NCI-H345 (cell line): ENCODE results near the gene FLRT2.

ENCODE experiments used
- DNase-seq: peaks from one replicate; lab custom pipeline; 2025; lab: John Stamatoyannopoulos, UW

The FLRT2 gene, protein sequence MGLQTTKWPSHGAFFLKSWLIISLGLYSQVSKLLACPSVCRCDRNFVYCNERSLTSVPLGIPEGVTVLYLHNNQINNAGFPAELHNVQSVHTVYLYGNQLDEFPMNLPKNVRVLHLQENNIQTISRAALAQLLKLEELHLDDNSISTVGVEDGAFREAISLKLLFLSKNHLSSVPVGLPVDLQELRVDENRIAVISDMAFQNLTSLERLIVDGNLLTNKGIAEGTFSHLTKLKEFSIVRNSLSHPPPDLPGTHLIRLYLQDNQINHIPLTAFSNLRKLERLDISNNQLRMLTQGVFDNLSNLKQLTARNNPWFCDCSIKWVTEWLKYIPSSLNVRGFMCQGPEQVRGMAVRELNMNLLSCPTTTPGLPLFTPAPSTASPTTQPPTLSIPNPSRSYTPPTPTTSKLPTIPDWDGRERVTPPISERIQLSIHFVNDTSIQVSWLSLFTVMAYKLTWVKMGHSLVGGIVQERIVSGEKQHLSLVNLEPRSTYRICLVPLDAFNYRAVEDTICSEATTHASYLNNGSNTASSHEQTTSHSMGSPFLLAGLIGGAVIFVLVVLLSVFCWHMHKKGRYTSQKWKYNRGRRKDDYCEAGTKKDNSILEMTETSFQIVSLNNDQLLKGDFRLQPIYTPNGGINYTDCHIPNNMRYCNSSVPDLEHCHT

DNA sequence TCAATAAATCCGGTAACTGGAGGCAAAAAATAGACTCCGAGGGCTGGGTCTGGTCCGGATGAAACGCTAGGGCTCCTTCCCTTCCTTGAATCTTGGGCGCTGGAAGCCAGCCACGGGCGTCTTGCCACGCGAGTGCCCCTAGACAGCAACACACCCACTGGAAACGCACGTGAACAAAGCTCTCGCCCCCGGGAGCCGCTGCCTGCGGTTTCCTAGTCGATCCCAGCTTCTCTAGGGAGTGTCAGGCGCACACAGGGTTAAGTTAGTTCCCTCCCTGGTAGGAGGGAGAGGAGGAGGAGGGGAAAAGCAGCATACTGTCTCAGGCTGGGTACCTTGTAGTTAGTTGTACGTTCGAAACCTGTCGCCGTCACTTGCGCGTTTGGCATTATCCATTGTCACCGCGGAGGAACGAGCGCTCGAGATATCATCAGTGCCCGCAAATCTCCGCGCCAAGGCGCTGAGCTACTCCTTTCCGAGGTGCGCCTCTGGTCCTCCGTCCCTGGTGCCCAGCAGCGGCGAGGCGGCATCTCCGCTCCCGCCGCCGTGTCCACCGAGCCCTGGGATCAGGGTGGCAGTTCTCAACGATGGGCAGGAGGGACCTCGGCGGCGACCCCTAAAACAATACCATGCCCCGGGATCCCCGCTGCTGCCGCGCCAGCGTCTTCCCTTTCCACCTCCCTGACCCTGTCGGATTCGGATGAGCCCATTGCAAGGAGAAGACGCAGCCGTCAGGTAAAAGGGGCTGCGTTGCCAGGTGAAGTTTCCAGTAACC, at the start of gene FLRT2:
TSS of gene FLRT2 (plus strand) at position 342 of the 772 bp plus-strand sequence. CDS start 91,371 bp downstream, outside the sequence.
- no peak for DNase-seq

DNA sequence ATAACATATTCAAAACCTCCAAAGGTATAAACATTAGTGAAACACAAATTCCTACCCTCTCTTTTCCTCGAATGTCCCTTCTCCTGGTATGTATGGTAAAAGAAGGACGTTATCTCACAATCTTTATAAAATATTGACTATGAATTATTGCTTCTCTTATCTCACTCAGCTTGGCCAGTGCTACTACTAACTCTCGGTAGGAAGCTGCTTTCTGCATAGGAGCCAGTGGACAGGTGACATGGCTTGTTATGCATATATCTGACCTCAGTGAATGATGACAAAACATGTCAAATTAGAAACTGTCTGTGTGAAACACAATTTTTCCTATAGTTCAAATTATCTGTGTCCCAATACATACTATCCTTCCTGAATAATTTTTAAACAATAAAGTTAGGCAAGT, 48.5 kb upstream of the FLRT2 start:
- no peak for DNase-seq

DNA sequence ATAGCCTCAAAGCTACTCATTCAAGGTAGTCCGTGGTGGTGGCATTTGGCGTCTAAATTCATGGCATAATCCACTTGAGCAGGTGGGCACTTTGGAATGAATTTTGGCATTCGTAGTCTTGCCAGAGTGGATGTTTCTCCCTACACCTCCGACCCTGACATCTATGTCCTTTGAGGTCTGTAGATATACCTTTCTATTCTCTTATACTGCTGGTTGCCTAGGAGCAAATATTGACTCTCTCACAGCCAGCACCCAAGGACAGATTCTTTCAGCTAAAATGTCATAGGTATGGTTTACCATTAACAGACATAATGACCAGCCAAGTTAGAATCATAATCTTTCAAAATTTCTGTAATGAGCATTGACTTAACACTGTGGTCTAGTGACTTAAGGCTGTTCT, 47.4 kb upstream of the FLRT2 start:
- DNase-seq: no peak

DNA sequence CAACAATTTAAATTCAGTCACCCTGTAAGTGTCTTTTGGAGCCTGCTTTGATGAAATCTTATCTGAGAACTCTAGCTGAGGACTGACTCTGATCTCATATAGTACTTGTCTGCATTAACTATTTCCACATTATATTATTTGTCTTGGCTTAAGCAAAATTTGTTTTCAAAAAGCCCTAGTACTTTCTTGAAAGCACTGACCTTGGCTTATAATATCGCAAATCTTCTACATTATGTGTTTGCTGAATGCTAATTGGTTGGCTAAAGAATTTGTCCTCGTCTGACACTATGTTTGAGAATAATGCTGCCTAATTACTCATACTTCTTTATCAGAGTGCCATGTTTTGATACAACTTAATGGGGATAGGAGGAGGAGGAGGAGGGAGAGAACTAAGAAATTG, 46.9 kb upstream of the FLRT2 start:
- no peak for DNase-seq

DNA sequence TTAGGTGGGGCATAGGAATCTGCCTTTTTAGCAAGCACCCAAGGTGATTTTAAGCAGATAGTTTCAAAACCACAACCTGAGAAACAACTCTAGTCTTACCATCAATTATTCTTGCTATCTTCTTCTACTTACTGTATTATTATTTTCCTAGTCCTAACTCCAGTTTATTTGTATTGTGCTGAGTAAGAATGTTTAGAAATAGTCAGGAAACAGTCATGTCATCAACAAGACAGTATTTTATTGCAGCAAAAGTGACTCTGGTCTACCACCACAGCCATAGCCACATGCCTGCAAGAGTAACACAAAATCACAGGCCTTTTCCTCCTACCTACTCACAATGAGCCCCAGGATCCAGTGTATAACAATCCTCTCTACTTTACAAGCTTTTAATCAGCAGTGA, 46.3 kb upstream of the FLRT2 start:
- DNase-seq: no peak

DNA sequence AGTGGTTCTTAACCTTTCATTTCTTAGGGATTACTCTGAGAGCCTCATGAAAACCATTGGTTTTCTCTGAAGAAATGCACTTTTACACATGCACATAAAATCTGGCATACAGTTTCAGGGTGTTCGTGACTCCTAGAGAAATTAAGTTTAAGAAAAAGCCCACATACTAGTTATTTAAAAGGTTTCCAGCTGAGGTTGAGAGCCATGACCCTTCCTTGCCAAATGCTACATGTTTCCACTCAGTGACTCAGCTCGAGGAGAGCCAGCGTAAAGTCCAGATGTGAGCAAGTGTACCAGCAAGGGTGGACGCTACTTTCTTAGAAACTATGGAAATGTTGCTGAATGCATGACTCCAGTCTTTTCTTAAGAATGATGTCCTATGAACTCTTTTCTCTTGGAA, 42.7 kb upstream of the FLRT2 start:
- no peak for DNase-seq

DNA sequence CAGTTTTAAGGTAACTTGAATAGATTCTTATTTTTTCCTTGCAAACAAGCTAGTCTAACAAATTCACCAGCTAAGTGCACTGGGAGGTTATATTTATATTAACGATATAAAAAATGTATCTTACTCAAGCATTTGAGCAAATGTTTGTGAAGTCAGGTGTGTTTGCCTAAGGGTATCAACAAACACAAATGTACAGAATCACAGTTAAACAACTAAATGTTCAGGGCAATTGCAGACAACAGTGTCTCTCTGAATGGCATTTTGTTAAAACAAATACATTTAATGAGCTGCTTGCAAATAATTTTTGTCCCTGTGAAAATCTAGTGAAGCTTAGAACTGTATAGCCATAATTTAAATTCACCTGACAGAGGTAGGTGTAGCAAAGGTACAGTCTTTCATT, 28.2 kb upstream of the FLRT2 start:
- DNase-seq: no peak

DNA sequence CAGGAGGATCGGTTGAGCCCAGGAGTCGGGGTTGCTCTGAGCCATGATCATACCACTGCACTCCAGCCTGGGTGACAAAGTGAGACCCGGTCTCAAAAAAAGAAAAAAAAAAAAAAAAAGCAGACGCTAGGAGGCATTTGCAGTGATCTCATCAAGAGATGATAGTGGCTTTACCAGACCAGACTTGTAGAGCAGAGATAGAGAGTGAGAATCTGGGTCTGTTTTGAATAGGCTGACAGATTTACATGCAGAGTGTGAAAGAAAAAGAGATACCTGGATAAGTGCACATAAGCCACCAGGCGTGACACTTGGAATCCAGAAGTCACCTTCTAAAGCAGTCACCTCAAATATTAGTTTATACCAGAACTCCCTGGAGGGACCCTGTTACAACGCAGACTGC, 21.1 kb upstream of the FLRT2 start:
- DNase-seq: no peak

DNA sequence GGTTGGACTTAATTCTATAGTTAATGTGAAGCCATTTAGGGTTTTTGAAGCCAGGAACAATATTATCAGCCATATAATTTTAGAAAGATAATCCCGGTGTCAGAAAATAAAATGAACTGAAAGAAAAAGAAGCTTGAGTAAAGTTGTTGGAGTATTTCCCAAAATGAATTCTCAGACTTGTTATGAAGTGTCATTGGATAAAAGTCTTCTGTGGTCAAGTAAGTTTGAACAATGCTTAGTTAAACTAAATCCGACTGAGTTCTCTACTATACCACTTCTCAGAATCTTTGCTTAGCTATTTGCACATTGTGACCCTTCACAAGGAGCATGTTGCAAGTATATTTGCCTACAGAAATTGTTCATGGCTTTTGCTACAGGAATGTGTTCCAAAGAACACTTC, 17.5 kb upstream of the FLRT2 start:
- DNase-seq: no peak

DNA sequence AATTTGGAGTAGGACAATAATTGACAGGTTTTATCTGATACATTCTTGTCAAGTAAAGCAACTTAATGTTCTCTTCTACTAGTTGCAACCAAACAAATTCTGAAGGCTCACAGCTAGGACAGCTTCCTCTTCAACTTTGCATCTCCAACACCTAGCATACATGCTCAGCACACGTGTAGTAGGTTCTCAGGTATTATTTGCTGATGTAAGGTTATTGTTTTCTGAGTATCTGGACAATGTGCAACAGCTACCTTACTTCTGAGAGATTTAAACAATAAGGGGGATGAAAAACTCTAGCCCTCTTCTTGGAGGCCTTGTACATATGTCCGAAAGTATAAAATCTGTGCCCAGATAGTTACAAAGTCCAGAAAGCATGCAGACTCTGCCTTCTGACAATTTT, 15.5 kb upstream of the FLRT2 start:
- DNase-seq: no peak

DNA sequence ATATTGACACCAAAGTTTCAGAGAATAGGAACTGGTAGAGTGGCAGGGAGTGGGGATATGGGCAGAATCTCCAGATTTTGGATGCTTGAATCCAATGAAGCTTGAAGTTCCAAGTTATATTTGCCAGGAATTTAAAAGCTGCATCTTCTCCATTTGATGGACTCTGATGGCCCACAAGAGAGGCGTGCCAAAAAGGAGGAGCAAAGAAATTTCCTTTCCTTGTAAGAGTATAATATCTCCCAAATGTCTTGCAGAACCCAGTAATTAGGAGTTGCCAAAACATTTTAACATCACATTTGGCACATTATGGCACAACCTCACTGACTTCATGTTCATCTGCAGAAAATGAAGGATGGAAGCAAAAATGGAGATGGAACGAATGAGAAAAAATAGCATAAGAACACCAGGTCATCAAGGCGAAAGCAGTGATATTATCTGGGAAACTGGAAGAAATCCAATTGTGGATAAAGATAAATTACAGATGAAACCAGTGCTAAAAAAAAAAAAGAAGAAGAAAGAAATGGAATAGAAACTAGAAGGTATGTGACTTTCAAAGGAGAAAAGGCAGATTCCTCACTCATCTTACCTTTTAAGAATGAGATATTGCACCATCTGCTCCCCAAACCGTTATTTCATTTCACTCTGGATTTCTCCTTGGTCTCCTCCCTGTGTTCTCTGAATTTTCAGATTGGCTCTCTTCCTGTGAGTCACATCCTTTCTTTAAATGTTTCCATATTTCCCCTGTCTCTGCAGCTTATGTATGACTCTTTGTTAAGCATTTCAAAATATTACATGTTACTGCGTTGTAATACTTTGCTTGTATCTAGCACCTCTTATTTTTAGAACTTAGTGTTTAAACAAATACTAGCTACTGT, 13.5 kb upstream of the FLRT2 start:
- no peak for DNase-seq

DNA sequence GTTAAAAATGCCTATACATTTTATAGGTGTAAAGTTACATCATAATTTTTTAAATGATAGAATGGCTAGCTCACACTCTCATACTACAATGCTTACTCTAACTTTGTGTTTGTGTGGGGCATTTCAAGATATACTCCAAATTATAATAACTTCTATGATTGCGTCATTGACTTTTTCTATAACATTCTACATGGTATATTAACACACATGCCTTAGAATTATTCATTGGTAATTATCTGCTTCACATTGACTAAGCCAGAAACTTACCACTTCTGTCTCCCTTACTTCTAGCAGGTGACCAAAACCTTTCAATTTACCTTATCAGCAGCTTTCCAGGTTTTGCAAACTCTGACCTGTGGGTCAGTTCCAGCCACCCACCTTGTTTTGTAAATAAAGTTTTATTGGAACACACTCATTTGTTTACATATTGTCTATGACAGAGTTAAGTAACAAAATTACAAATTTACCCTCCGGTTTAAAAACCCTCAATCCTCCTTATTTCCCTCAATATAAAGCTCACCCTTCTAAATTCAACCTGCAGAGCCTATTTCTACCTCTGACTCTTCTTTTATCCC, 12.7 kb upstream of the FLRT2 start:
- DNase-seq: no peak

DNA sequence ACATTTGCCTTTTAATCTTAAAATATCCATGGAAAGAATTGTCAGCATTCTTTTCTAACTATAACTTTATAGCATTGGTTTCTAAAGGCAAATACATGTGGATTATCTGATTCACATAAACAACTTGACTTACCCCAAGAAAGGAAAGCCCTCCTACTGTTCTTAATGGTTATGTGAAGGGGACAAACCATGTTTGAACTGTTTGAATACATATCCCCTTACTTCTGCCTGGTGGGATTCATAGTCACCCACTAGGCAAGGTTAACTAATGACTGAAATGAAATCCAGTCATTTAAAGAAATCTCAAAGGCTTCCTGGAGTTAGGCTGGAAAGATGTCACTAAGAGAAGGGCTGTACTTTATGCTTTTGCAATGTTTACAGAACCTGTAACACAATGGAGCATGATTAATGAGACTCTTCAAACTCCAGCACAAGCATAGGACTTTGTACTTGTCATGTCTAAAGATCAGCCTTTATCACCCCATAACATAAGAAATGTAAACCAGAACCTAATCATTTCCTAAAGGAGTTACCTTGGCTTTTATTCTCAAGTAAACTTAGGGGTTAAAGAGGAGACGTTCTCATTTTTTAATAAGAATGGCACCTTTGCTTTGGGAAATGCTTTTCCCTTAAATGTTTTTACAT, 10.2 kb upstream of the FLRT2 start:
- DNase-seq: peak; percentile 44

DNA sequence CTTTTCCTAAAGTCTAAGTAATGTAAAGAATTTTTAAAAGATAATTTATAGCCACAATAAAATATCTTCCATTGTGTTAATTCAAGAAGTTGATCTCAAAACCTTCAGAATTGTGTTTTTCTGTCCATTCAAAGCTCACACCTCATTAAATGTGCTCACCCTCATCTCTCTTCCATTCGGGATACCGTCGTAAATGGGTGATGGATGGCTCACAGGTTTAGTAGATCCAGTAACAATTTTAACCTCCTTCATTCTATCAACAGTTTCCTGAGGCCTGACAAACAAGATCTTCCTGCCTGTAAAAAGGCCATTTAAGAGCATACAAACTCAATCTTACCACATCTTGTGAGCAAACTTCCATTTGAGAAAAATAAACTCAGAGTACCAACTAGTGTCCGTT, 9.4 kb upstream of the FLRT2 start:
- DNase-seq: no peak

DNA sequence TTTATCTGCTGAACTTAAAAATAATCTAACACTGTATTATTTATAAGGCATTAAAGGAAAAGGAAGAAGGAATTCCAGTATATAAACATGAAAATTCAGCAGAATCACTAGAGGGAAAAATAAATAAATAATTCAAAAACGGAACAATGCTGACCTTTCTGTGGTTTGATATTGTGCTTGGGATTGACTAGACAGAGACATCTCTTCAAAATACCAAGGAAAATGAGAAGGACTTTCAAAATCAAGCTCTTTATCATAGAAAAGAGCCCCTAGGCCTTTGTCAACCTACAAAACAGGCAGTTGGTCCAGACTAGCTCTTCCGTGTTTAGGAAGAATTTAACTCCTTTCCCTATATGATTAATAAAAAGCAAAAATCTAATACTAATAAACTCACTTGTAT, 6.3 kb upstream of the FLRT2 start:
- DNase-seq: no peak

DNA sequence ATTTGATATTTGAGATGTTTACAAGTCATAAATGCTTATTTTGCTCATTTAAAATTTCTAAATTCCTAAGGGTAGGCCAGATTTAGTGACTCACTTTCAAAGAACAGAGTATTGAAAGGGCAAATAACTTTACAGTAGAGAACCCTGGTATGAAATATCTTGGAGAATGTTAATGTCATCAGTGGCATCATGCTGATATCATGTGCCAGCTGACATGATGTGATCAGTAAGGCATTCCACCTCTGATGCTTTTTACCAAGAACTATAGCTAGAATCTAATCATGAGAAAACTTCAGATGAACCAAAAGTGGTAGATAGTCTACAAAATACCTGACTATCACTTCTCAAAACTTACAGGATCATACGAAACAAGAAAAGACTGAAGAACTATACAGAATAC, 2.9 kb upstream of the FLRT2 start:
- no peak for DNase-seq

DNA sequence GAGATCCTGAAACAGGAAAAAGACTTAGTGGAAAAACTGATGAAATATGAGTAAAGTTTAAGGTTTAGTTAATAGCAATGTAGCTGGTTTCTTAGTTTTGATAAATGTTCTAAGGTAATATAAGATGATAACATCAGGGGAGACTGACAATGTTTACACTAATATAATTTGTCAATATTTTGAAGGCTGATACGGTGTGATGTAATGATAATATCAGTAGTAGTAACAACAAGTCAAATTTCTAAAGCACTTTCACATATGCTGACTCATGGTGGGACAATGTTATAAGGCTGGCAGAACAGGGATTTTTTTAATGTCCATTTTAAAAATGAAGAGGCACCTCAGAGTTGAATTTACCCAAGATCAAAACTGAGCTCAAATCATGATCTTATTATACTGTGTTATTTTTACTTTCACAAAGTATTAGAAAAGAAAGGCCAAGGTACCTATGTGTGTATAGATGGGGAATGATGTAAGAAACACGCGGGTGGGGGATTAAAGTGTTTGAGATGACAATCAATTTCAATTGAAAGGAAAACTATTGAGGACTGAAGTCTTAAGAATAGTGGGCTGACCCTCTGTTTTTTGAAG, 2.4 kb upstream of the FLRT2 start:
- no peak for DNase-seq

DNA sequence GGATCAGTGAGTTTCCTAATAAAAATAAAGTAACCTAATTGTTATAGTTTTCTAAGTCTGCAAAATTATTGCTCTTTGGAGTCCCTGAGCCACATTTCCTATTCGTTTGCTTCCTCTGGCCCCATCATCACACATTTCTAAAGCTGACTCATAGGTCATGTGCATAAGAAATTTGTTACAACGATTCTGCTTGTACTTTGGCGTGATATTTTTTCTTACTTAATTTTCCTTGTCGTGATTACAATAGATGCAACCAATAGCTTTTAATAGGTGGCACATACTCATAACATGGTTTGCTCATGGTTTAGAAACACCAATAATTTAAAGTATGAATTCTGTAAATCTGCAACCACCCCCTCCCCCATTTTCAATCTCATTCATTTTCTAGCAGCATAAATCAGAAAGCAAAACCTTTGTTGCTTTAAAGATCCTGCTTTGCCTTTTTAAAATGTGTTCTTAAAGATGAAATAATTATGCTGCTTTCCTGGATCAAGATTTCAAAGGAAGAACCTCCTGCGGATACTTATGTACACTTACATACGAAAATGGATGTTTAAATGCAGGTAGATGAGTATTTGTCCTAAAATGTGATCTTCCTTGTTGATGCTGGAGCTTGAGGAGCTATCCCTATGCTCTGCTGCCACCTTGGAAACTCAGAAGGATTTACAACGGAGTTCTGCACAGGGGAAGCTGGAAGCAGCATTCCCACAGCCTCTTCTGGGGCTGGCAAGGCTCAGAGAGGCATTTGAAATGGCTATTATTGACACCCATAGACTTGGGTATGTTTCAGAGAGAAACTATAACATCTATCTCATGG, 1.7 kb upstream of the FLRT2 start:
- DNase-seq: peak; percentile 41

DNA sequence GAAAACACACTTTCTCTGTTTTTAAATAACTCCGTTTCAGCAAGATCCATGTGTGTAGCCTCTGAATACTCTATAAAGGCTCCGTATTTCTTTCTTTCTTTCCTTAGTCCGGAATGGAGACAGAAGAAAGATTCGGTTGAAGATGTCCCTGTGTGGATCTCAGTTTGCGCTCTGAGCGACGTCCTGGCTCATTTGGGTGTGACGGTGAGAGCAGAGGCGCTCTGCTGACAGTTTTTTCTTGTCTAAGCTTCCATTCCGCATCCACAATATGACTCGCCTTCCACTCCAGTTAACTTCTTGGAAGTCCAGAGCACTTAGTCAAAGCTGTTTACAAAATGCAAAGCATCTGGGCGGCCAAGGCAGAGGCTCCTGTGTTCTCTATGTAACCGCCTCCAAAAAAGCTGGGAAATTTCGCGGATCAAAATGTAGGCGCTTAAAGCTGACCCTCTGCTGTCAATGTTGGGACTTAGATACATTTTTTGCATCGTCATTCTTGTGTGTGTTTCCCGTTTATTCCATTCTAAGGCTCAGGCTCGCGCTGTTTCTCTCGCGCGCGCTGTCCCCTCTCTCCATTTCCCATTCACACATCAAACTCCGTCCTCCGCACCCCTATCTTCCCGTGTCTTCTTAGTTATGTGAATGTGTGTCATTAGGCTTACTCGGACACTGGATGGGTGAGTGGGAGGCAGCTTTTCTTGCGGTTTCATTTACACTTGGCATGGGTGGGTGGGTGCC, 880 bp upstream of the FLRT2 start:
- no peak for DNase-seq
